H1 (cell line): ENCODE measurements around the gene PXK. TPM values are rescaled to one million over a fixed set of nuclear protein-coding genes. Genes with fewer than 3 reads are reported as not detected.
A peak's percentile ranks its signal among the peaks of the same experiment; 100 is the strongest.

Experiments used
- CTCF ChIA-PET: fragments of 300-600 bp; sonication (Branson Sonifier 250); formaldehyde crosslinking; loops from one replicate; lab custom pipeline; 2021; ENCODE audit not compliant: partially characterized antibody; lab: Charles Lee
- POLR2A ChIA-PET: fragments of 300-600 bp; sonication (Branson Sonifier 250); formaldehyde crosslinking; loops from one replicate; lab custom pipeline; 2021; ENCODE audit warnings: inconsistent platforms; ENCODE audit not compliant: partially characterized antibody; lab: Charles Lee
- DNase-seq, 2 experiments: peaks; one replicate each; pipeline versions ENCODE4 v3.0.0 to v3.0.0-alpha.2; 2010 to 2022; ENCODE audit warnings: low spot score in 2 of 2, low read depth in 1 of 2, mixed read lengths in 1 of 2
- FAIRE-seq: peaks from 2 replicates; lab custom pipeline; 2011; peaks lifted over from hg19 to GRCh38; lab: Jason Lieb, UNC
- H2AFZ ChIP-seq: 2 replicates; pipeline ENCODE4 v1.8.1; 2012; ENCODE audit warnings: low read length, inconsistent platforms
- H2AK5ac ChIP-seq: 2 replicates; pipeline ENCODE4 v1.6.1; 2013; ENCODE audit warnings: low read depth, low read length
- H2BK120ac ChIP-seq: replicated peaks from 2 replicates; pipeline ENCODE3; 2013; ENCODE audit warnings: low read depth, low read length, inconsistent platforms
- H2BK12ac ChIP-seq: 2 replicates; pipeline ENCODE4 v1.6.1; 2013; ENCODE audit warnings: low read depth, low read length
- H2BK15ac ChIP-seq: 2 replicates; pipeline ENCODE4 v1.6.1; 2013; ENCODE audit warnings: low read length
- H2BK20ac ChIP-seq: 2 replicates; pipeline ENCODE4 v1.6.1; 2013; ENCODE audit warnings: low read length
- H2BK5ac ChIP-seq: 2 replicates; pipeline ENCODE4 v1.6.1; 2013; ENCODE audit warnings: low read depth, low read length
- H3K14ac ChIP-seq: 2 replicates; pipeline ENCODE4 v1.6.1; 2013; ENCODE audit warnings: inconsistent platforms; ENCODE audit not compliant: insufficient read length
- H3K18ac ChIP-seq: 2 replicates; pipeline ENCODE4 v1.6.1; 2013; ENCODE audit warnings: low read length; ENCODE audit errors: extremely low read depth
- H3K23ac ChIP-seq: 2 replicates; pipeline ENCODE4 v1.6.1; 2013; ENCODE audit warnings: inconsistent platforms; ENCODE audit not compliant: insufficient read length
- H3K23me2 ChIP-seq: 2 replicates; pipeline ENCODE4 v1.6.1; 2013; ENCODE audit warnings: low read depth, low read length
- H3K27ac ChIP-seq: 2 replicates; pipeline ENCODE4 v1.6.1; 2011; ENCODE audit warnings: low read depth, low read length, inconsistent platforms
- H3K27me3 ChIP-seq, 4 experiments: replicated peaks in 1 of 4; 1 replicate in 1 of 4; 2 replicates in 3 of 4; pipeline versions ENCODE4 v1.6.1 to v1.8.1; 2011 to 2013; ENCODE audit warnings: low read length in 3 of 4, mild to moderate bottlenecking in 3 of 4, inconsistent platforms in 2 of 4, mixed read lengths in 2 of 4, moderate library complexity in 1 of 4; ENCODE audit not compliant: control insufficient read depth in 3 of 4, insufficient read depth in 3 of 4; ENCODE audit errors: extremely low read depth in 1 of 4
- H3K36me3 ChIP-seq, 4 experiments: 2 replicates each; pipeline versions ENCODE4 v1.6.1 to v1.8.1; 2011 to 2013; ENCODE audit warnings: mild to moderate bottlenecking in 4 of 4, low read length in 3 of 4, moderate library complexity in 2 of 4, control low read depth in 1 of 4, inconsistent platforms in 1 of 4; ENCODE audit not compliant: insufficient read depth in 4 of 4, control insufficient read depth in 2 of 4
- H3K4ac ChIP-seq: replicated peaks from 2 replicates; pipeline ENCODE3; 2013; ENCODE audit warnings: low read length, low read depth, mixed read lengths, inconsistent platforms; ENCODE audit not compliant: insufficient read length
- H3K4me1 ChIP-seq, 4 experiments: replicated peaks in 1 of 4; 1 replicate in 1 of 4; 2 replicates in 3 of 4; pipeline versions ENCODE4 v1.6.1 to v1.8.1; 2011 to 2013; ENCODE audit warnings: low read length in 3 of 4, inconsistent platforms in 2 of 4, mixed read lengths in 1 of 4; ENCODE audit not compliant: insufficient read depth in 4 of 4, control insufficient read depth in 3 of 4
- H3K4me2 ChIP-seq, 2 experiments: 2 replicates each; pipeline versions ENCODE4 v1.6.1 to v1.8.1; 2011 to 2013; ENCODE audit warnings: low read depth in 2 of 2, low read length in 2 of 2, control low read depth in 1 of 2, inconsistent platforms in 1 of 2, mild to moderate bottlenecking in 1 of 2; ENCODE audit not compliant: insufficient read depth in 1 of 2
- H3K4me3 ChIP-seq, 4 experiments: fragments of 200-600, 300-600 bp in 1 of 4; sonication (generic), shearing (Covaris generic), sonication (Bioruptor Twin) in 1 of 4; 2 replicates each; pipeline versions ENCODE4 v1.5.1 to v1.8.1; 2011 to 2016; ENCODE audit warnings: low read length in 4 of 4, low read depth in 3 of 4, control low read depth in 2 of 4, inconsistent platforms in 2 of 4, mild to moderate bottlenecking in 2 of 4, mixed read lengths in 1 of 4, moderate library complexity in 1 of 4; ENCODE audit not compliant: insufficient read depth in 2 of 4; ENCODE audit errors: extremely low read depth in 1 of 4
- H3K56ac ChIP-seq: replicated peaks from 2 replicates; pipeline ENCODE3; 2013; ENCODE audit warnings: low read depth, mild to moderate bottlenecking, mixed read lengths, low read length, inconsistent platforms; ENCODE audit not compliant: insufficient read length
- H3K79me1 ChIP-seq: 2 replicates; pipeline ENCODE4 v1.6.1; 2013; ENCODE audit warnings: low read depth, low read length, control low read depth
- H3K79me2 ChIP-seq, 2 experiments: 2 replicates each; pipeline versions ENCODE4 v1.6.1 to v1.8.1; 2012 to 2013; ENCODE audit warnings: low read length in 2 of 2, mild to moderate bottlenecking in 2 of 2, inconsistent platforms in 1 of 2; ENCODE audit not compliant: insufficient read depth in 2 of 2, control insufficient read depth in 1 of 2
- H3K9ac ChIP-seq, 4 experiments: replicated peaks in 1 of 4; 1 replicate in 1 of 4; 2 replicates in 3 of 4; pipeline versions ENCODE4 v1.6.1 to v1.8.1; 2011 to 2013; ENCODE audit warnings: low read depth in 3 of 4, low read length in 3 of 4, control low read depth in 2 of 4, mild to moderate bottlenecking in 2 of 4, moderate library complexity in 2 of 4, inconsistent platforms in 1 of 4; ENCODE audit errors: extremely low read depth in 1 of 4
- H3K9me3 ChIP-seq, 2 experiments: 2 replicates each; pipeline versions ENCODE4 v1.6.1 to v1.8.1; 2012 to 2013; ENCODE audit warnings: mild to moderate bottlenecking in 2 of 2, moderate library complexity in 2 of 2, control low read depth in 1 of 2, inconsistent platforms in 1 of 2, low read depth in 1 of 2, low read length in 1 of 2, mixed read lengths in 1 of 2; ENCODE audit not compliant: insufficient read depth in 2 of 2
- H4K20me1 ChIP-seq, 2 experiments: replicated peaks in 1 of 2; 2 replicates each; pipeline versions ENCODE3 to v1.8.1; 2011 to 2013; ENCODE audit warnings: inconsistent platforms in 2 of 2, low read length in 2 of 2, mild to moderate bottlenecking in 1 of 2; ENCODE audit not compliant: insufficient read depth in 2 of 2, control insufficient read depth in 1 of 2
- H4K5ac ChIP-seq: 2 replicates; pipeline ENCODE4 v1.6.1; 2013; ENCODE audit warnings: low read length, low read depth, mixed read lengths, inconsistent platforms; ENCODE audit not compliant: insufficient read length
- H4K8ac ChIP-seq: 2 replicates; pipeline ENCODE4 v1.8.0; 2013; ENCODE audit warnings: mild to moderate bottlenecking, moderate library complexity, low read length, inconsistent platforms; ENCODE audit not compliant: insufficient read depth; ENCODE audit errors: extremely low read depth
- H4K91ac ChIP-seq: replicated peaks from 2 replicates; pipeline ENCODE3; 2013; ENCODE audit warnings: low read length, mixed read lengths, inconsistent platforms; ENCODE audit not compliant: insufficient read length
- ATF3 ChIP-seq: IDR thresholded peaks from 2 replicates; pipeline ENCODE4 v1.6.1; 2011; ENCODE audit warnings: low read depth, mild to moderate bottlenecking, low read length; ENCODE audit not compliant: insufficient read depth
- CBX5 ChIP-seq: fragments of 300-800, 300-1000 bp; sonication (generic); IDR thresholded peaks from 2 replicates; pipeline ENCODE4 v1.7.1; 2016; ENCODE audit warnings: antibody characterized with exemption, low read length, low read depth
- CTCF ChIP-seq, 3 experiments: IDR thresholded peaks; 1 replicate in 2 of 3; 2 replicates in 1 of 3; pipeline versions ENCODE4 v1.5.1 to v1.6.1; 2011; ENCODE audit warnings: low read length in 3 of 3, mild to moderate bottlenecking in 3 of 3, inconsistent platforms in 2 of 3, low read depth in 1 of 3, moderate library complexity in 1 of 3; ENCODE audit not compliant: insufficient read depth in 1 of 3; ENCODE audit errors: control extremely low read depth in 1 of 3
- EZH2 ChIP-seq: fragments of 200-600 bp; sonication (generic); IDR thresholded peaks from 2 replicates; pipeline ENCODE4 v1.7.1; 2012; ENCODE audit warnings: low read depth, mild to moderate bottlenecking, moderate library complexity, low read length, inconsistent platforms; ENCODE audit not compliant: severe bottlenecking
- HDAC6 ChIP-seq: IDR thresholded peaks from one replicate; pipeline ENCODE4 v1.7.1; 2012; ENCODE audit warnings: low read depth, mild to moderate bottlenecking, inconsistent platforms, low read length, moderate library complexity
- KDM5A ChIP-seq: fragments of 200-600 bp; IDR thresholded peaks from 2 replicates; pipeline ENCODE4 v1.7.1; 2012; ENCODE audit warnings: mild to moderate bottlenecking, low read length, inconsistent platforms, mixed read lengths
- SIRT6 ChIP-seq: IDR thresholded peaks from one replicate; pipeline ENCODE4 v1.7.1; 2012; ENCODE audit warnings: low read length, inconsistent platforms
- TAF1 ChIP-seq: IDR thresholded peaks from 2 replicates; pipeline ENCODE4 v1.6.1; 2011; ENCODE audit warnings: mild to moderate bottlenecking, low read depth, low read length
- WGBS, 2 experiments: shearing (Covaris generic) in 1 of 2; methylation state at CpG; one replicate each; pipeline versions ENCODE4 v1.1.6 to v1.1.7; 2013 to 2015; ENCODE audit warnings: low lambda C conversion rate in 2 of 2, mixed read lengths in 2 of 2, inconsistent platforms in 1 of 2, low coverage in 1 of 2, missing lambda C conversion rate in 1 of 2; ENCODE audit not compliant: insufficient replicate concordance in 2 of 2, insufficient coverage in 1 of 2, insufficient read length in 1 of 2; ENCODE audit errors: extremely low coverage in 1 of 2, missing lambda C conversion rate in 1 of 2; 5-methylcytosine and 5-hydroxymethylcytosine counted together
- polyA plus RNA-seq, 7 experiments: library from polyadenylated mRNA; depleted of rRNA in 3 of 7; stranded (reverse) in 5 of 7; unstranded in 2 of 7; fragments of >200 nt in 5 of 7; fragments of 200-250 nt in 2 of 7; gene quantifications; 1 replicate in 5 of 7; 2 replicates in 1 of 7; 4 replicates in 1 of 7; pipeline versions ENCODE4 v1.2.1 to v1.2.3, GENCODE V29; 2011 to 2013; ENCODE audit warnings: missing spikeins in 2 of 7, mixed read lengths in 2 of 7
- total RNA-seq: library from RNA; stranded (reverse); fragmentation: NEBNext Ultra II Directional; extraction: Animal tissue kit (Norgen Biotek cat#: 25700); gene quantifications from 2 replicates; pipeline ENCODE4 v1.2.1, GENCODE V29; 2021

Gene PXK
- total and polyA plus RNA-seq, 2 of the 8 experiments (the other 6 are each of a cell fraction or from before 2014, with no cell fraction given), result 3.5 to 7.1 TPM

GRCh38 chr3:58331593-58332152 is 1.0 kb upstream of the PXK start:
- H4K8ac ChIP-seq, result no peak overlapping the region
- H4K91ac ChIP-seq, result no peak overlapping the region
- no peak for FAIRE-seq
- no peak for DNase-seq
- peak overlapping the region in 1 of 2 experiments; percentile 64; a peak in 1 of 4 replicates for H3K4me2 ChIP-seq
- H3K79me1 ChIP-seq, result no peaks in the 10 kb centered on the region
- no peaks in the 10 kb centered on the region for H3K36me3 ChIP-seq
- H3K27ac ChIP-seq, result no peak overlapping the region
- H2BK20ac ChIP-seq, result no peak overlapping the region
- no peak overlapping the region for H3K23ac ChIP-seq
- H4K20me1 ChIP-seq, result no peaks in the 10 kb centered on the region
- H4K5ac ChIP-seq, result no peak overlapping the region
- no peaks in the 10 kb centered on the region for H3K79me2 ChIP-seq
- H2BK5ac ChIP-seq, result no peak overlapping the region
- no peak overlapping the region for H3K9ac ChIP-seq
- H2BK15ac ChIP-seq, result no peak overlapping the region
- H3K4me1 ChIP-seq, result 0 out of 7 replicates have a peak, but pooled peaks cover 0 to 4% (median 0%) of the 10 kb centered on the region in 4 experiments
- no peak overlapping the region for H3K18ac ChIP-seq
- POLR2A ChIA-PET, result interaction anchor here (2.0 kb wide), 1 partner anchor 10 kb away, joined by 5 read pairs; no protein-coding TSS in a partner anchor
- CTCF ChIA-PET, result interaction anchor here (0.6 to 3.9 kb wide), 5 partner anchors 10 to 160 kb away, joined by 3 to 15 read pairs (median 5); partner anchors contain the start of genes HTD2, KCTD6 and RPP14
- H3K56ac ChIP-seq, result no peak overlapping the region
- no peak overlapping the region; the same call in 1 of the 2 replicates for H2AK5ac ChIP-seq
- no peaks in the 10 kb centered on the region for H3K9me3 ChIP-seq
- no peak overlapping the region for H3K4ac ChIP-seq
- no peak overlapping the region for H3K14ac ChIP-seq
- H3K4me3 ChIP-seq, result no peak overlapping the region
- WGBS, 2 experiments, result 92% methylated on average over 4 of the region's 4 CpGs; no CpG with 5 or more reads in 1 of the 2 experiments
- peaks cover 0 to 16% (median 8%) of the 10 kb centered on the region in 4 experiments; a peak in 5 of 7 replicates for H3K27me3 ChIP-seq
- H2BK120ac ChIP-seq, result no peak overlapping the region
- no peak overlapping the region for H2AFZ ChIP-seq
- no peak overlapping the region for H2BK12ac ChIP-seq
- peaks cover 7% of the 10 kb centered on the region; the same call in 1 of the 2 replicates for H3K23me2 ChIP-seq
- TF ChIP-seq SIRT6 (no peak), CTCF (IDR thresholded peaks at IDR 0.05; ENCODE audit: control extremely low read depth in 1 of 3, insufficient read depth in 1 of 3, low read depth in 1 of 3, low read length in 3 of 3) (no peak), HDAC6 (no peak), CBX5 (no peak), EZH2 (no peak), TAF1 (no peak), ATF3 (no peak), KDM5A (no peak)
